GM18499 (cell line): ENCODE measurements around the gene PREX1.

Source experiments
- ATAC-seq: cut with Tn5 transposase; IDR thresholded peaks from one replicate; pipeline ENCODE4 v1.9.1; 2021; ENCODE audit warnings: moderate number of reproducible peaks; ENCODE audit not compliant: insufficient read depth, unreplicated experiment

PREX1 gene

DNA sequence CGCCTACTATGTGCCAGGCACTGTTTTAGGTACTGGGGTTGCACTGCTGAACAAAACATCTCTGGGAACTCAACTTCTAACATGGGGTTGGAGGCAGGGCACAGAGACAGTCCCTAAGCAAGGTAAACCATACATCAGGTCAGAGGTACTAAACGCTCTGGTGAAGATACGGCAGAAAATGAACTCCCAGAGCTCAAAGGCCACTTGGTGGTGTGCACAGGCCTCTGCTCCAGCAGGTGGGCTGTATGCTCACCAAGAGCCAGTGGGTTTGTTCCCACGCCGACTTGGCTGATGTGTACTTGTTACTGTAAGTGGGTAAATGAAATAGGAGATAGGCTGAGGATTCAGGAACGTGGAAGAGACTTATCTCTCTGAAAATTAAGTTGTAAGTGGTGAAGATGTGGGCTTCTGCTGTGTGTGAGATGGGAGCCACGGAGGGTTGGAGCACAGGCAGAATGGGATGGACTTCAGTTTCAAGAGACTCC is 133.4 kb downstream of the PREX1 start:
- no peak for ATAC-seq

DNA sequence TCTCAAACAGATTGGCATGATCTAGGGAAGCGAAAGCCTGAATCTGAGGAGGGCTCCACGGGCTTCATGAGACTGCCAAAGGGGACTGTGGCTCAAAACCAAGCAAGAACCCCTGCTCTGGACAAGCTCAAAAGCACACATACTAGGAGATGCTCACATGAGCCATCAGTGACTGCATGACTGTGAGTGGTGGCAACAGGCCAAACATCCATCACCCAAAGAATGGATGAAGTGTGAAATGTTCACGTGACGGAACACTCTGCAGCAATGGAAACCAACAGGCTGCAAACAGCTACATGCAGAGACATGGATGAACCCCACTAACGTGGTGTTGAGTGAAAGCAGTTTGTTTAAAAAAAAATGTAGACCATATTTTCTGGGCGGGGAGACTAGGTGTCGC is 136.3 kb downstream of the PREX1 start:
- no peak for ATAC-seq

- ATAC-seq, result no peak
These were observed 136.9 kb downstream of the PREX1 start for GRCh38 chr20:48690888-48691287.

DNA sequence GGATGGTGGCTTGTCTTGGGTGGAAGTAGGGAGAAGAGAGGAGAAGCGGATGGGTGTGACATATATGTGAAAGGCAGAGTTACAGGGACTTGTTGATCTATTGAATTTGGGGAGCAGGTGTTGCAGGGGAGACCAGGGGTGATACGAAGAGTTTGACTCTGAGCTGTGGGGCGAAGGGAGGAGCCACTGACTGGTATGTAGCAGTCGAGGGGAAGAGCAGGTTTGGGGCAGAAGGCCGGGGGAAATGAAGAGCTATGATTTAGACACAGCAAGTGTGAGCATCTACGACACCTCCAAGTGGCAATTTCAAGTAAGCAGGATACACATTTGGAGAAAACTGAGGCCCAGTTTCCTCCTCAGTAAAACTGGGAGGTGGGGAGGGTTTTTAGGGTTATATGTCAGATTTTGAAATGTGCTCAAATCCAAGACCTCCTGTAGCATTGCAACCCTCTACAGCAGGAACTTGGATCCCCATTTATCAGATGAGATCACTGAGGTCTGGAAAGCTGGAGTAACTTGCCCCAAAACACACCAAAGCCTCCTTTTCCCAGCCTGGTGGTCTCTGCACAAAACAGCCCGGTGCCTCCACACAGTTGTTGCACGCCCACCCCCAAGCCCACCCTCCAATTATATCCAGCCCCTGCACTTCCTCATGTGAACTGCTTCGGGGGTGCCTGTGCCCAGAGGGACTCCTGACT is 137.8 kb downstream of the PREX1 start:
- no peak for ATAC-seq

GRCh38 chr20:48689388-48689787 is 138.4 kb downstream of the PREX1 start:
- no peak for ATAC-seq

DNA sequence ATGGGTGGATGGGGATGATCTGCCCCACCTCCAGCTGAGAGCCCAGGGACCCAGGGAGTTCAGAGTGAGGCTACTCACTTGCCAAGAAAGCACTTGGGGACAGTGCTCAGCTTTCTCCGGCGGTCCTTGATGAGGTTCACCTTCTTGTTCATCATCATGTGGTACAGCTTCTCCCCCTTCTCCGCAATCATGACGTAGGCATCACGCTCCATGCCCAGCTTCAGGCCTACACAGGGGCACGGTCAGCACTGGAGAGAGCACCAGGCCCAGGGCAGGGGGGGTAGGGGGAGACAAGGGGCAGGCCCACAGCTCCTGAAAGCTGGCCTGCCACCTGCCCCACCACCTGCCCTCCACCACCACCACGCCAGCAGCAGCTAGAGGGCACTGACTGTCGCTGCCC is 139.2 kb downstream of the PREX1 start:
- no peak for ATAC-seq

GRCh38 chr20:48687117-48687800 is 140.5 kb downstream of the PREX1 start:
- ATAC-seq, result no peak

DNA sequence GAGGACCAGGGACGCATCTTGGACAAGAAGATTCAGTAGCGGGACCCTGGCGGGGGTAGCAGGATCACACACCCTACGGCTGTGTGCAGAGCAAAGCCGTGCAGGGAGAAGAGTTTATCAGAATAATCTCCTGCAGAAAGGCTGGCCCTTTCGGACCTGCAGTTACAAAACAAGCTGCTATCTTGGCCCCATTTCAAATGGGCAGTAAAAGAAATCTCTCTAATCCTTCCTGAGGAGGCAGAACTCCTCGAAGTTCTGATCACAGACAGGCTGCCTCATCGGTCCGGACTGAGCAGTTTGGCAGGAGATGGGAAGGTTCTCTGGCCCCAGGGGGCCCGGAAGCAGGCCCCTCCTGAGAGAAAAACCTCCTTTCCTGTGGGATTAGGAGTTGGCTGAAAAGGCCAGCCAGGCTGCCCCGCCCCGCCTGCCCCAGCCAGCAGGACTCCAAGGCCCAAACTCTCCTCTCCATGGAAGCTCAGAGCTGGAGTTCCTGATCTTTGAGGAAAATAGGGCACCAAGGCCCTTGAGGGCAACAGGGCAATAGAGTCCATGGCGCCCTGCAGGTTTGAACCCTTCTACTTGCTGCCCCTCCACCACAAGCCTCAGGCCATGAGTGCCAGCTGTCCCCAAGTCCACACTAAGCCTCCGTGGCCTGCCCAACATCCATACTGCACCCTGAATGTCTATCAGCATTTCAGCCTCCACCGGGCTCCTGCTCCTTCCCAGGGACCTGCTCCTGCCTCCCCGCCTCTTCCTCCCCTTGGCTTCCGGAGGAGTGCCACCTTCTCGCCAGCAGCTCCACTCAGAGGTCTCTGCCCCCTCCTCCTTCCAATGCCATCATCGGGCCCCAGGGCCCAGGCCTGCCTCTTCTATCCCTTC is 141.3 kb downstream of the PREX1 start:
- ATAC-seq, result no peak

GRCh38 chr20:48685300-48685699 is 142.5 kb downstream of the PREX1 start:
- ATAC-seq, result no peak

GRCh38 chr20:48684501-48685041 is 143.2 kb downstream of the PREX1 start:
- ATAC-seq, result no peak

GRCh38 chr20:48683467-48684175 is 144.2 kb downstream of the PREX1 start:
- no peak for ATAC-seq

GRCh38 chr20:48682529-48683363 is 145.1 kb downstream of the PREX1 start:
- ATAC-seq, result no peak

GRCh38 chr20:48681873-48682426 is 145.8 kb downstream of the PREX1 start:
- ATAC-seq, result no peak

- ATAC-seq, result no peak
These were observed 146.5 kb downstream of the PREX1 start for GRCh38 chr20:48681201-48681872.

DNA sequence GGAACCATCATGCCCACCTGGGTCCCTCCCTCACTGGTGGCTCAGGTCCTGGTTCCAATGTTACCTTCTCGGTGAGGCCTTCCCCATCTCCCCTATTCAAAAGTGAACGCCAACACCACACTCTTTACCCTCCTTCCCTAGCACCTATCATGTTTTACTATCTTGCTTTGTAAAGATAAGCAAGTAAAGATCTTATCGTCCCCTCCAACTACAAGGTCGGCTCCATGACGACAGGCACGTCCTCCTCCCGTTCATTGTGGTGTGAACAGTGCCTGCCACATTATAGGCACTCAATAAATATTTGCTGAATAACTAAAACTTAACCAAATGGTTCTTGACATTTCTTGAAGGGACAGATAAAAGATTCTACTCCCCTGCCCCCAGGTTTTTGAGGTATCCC is 147.1 kb downstream of the PREX1 start:
- ATAC-seq, result no peak

GRCh38 chr20:48679599-48679998 is 148.2 kb downstream of the PREX1 start:
- ATAC-seq, result no peak

DNA sequence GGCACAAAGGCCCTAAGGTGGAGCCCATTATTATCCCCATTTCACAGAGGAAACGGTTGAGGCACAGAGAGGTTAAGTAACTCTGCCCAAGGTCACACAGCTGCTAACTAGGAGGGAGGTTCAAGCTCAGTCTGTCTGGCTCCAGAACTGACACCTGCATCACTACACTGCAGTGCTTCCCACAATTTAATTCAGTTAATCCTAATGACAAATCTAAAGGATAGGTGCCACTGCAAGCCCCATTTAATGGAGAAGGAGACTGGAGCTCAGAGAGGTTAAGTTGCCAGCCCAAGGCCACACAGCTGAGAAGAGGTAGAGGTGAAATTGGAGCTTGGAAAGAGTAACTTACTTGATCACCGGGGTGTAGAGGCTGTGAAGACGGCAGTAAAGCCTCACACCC is 148.8 kb downstream of the PREX1 start:
- no peak for ATAC-seq

GRCh38 chr20:48678421-48678820 is 149.4 kb downstream of the PREX1 start:
- ATAC-seq, result no peak
